Neural cell (in vitro differentiated cells): ENCODE data around the gene ARHGAP10.

Experiments used
- EZH2 ChIP-seq: fragments of 200-600, 300-800 bp; shearing (Covaris generic), sonication (generic); IDR thresholded peaks from 2 replicates; pipeline ENCODE4 v1.6.1; 2014; ENCODE audit warnings: antibody characterized with exemption, low read length, borderline replicate concordance, mild to moderate bottlenecking; ENCODE audit not compliant: insufficient read depth, poor library complexity, severe bottlenecking
- MXI1 ChIP-seq: fragments of 450-650 bp; conservative IDR thresholded peaks from 2 replicates; pipeline ENCODE4 v1.6.1; 2014; ENCODE audit warnings: antibody characterized with exemption, mild to moderate bottlenecking; ENCODE audit not compliant: poor library complexity, severe bottlenecking
- POLR2AphosphoS5 ChIP-seq: IDR thresholded peaks from 2 replicates; pipeline ENCODE4 v1.6.1; 2012
- TAF1 ChIP-seq: IDR thresholded peaks from 2 replicates; pipeline ENCODE4 v1.6.1; 2012; ENCODE audit warnings: low read depth
- TF ChIP-seq, protein P1 (sequence below): fragments of 450-650 bp; IDR thresholded peaks from 2 replicates; pipeline ENCODE4 v1.5.1; 2014; ENCODE audit warnings: antibody characterized with exemption, mild to moderate bottlenecking, moderate library complexity; ENCODE audit not compliant: poor library complexity, severe bottlenecking
- TF ChIP-seq, protein P2 (sequence below): IDR thresholded peaks from 2 replicates; pipeline ENCODE4 v1.6.1; 2012; ENCODE audit warnings: borderline replicate concordance

DNA sequence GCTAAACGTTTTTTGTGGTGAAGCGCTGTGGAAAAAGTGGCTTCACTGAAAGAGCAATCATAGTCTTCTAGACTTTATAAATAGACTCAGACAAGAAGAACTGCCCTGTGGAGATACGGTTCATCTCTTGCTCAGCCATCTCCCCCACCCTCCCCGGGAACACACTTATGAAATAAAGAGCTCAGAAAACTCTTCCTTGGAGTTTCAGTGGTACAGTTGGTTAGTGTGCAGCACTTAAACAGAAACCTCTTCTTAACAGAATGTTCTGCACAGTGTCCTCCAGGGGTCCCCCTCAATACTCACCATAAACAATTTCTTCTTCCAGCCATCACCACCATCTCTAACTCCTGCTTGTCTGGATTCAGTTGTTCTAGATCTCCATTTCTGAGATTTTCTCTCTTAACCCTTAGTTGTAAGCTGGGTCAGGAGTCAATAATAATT is 313.0 kb downstream of the ARHGAP10 start:
- TF ChIP-seq, protein P1, sequence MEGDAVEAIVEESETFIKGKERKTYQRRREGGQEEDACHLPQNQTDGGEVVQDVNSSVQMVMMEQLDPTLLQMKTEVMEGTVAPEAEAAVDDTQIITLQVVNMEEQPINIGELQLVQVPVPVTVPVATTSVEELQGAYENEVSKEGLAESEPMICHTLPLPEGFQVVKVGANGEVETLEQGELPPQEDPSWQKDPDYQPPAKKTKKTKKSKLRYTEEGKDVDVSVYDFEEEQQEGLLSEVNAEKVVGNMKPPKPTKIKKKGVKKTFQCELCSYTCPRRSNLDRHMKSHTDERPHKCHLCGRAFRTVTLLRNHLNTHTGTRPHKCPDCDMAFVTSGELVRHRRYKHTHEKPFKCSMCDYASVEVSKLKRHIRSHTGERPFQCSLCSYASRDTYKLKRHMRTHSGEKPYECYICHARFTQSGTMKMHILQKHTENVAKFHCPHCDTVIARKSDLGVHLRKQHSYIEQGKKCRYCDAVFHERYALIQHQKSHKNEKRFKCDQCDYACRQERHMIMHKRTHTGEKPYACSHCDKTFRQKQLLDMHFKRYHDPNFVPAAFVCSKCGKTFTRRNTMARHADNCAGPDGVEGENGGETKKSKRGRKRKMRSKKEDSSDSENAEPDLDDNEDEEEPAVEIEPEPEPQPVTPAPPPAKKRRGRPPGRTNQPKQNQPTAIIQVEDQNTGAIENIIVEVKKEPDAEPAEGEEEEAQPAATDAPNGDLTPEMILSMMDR: no peak
- no peak for TF ChIP-seq MXI1
- TF ChIP-seq TAF1: no peak
- no peak for TF ChIP-seq EZH2
- TF ChIP-seq POLR2AphosphoS5: no peak
- TF ChIP-seq, protein P2, sequence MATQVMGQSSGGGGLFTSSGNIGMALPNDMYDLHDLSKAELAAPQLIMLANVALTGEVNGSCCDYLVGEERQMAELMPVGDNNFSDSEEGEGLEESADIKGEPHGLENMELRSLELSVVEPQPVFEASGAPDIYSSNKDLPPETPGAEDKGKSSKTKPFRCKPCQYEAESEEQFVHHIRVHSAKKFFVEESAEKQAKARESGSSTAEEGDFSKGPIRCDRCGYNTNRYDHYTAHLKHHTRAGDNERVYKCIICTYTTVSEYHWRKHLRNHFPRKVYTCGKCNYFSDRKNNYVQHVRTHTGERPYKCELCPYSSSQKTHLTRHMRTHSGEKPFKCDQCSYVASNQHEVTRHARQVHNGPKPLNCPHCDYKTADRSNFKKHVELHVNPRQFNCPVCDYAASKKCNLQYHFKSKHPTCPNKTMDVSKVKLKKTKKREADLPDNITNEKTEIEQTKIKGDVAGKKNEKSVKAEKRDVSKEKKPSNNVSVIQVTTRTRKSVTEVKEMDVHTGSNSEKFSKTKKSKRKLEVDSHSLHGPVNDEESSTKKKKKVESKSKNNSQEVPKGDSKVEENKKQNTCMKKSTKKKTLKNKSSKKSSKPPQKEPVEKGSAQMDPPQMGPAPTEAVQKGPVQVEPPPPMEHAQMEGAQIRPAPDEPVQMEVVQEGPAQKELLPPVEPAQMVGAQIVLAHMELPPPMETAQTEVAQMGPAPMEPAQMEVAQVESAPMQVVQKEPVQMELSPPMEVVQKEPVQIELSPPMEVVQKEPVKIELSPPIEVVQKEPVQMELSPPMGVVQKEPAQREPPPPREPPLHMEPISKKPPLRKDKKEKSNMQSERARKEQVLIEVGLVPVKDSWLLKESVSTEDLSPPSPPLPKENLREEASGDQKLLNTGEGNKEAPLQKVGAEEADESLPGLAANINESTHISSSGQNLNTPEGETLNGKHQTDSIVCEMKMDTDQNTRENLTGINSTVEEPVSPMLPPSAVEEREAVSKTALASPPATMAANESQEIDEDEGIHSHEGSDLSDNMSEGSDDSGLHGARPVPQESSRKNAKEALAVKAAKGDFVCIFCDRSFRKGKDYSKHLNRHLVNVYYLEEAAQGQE: no peak
